Nephron progenitor cell (in vitro differentiated cells): Measurements from ENCODE around the gene CEP97.
A peak's percentile ranks its signal among the peaks of the same experiment; 100 is the strongest.

Source experiments
- DNase-seq: peaks from one replicate; pipeline ENCODE4 v3.0.0; 2021
- H3K27ac Mint-ChIP-seq: 2 replicates; pipeline ENCODE4 v1.8.0; 2021; ENCODE audit warnings: mild to moderate bottlenecking, moderate library complexity, mixed read lengths
- H3K27me3 Mint-ChIP-seq: 2 replicates; pipeline ENCODE4 v1.8.0; 2021; ENCODE audit warnings: mild to moderate bottlenecking, low read depth, mixed read lengths; ENCODE audit not compliant: poor library complexity
- H3K36me3 Mint-ChIP-seq: 2 replicates; pipeline ENCODE4 v1.8.0; 2021; ENCODE audit warnings: low read depth, mixed read lengths
- H3K4me1 Mint-ChIP-seq: 2 replicates; pipeline ENCODE4 v1.8.0; 2021; ENCODE audit warnings: mixed read lengths
- H3K4me3 Mint-ChIP-seq: 2 replicates; pipeline ENCODE4 v1.8.0; 2021; ENCODE audit warnings: mild to moderate bottlenecking, moderate library complexity, mixed read lengths
- H3K9me3 Mint-ChIP-seq: 2 replicates; pipeline ENCODE4 v1.8.0; 2021; ENCODE audit warnings: mild to moderate bottlenecking, moderate library complexity, mixed read lengths
- TF ChIP-seq, protein P1 (sequence below): fragments of 200-600 bp; sonication (generic); IDR thresholded peaks from 2 replicates; pipeline ENCODE4 v1.5.0; 2021; ENCODE audit warnings: antibody characterized with exemption

The CEP97 gene, protein sequence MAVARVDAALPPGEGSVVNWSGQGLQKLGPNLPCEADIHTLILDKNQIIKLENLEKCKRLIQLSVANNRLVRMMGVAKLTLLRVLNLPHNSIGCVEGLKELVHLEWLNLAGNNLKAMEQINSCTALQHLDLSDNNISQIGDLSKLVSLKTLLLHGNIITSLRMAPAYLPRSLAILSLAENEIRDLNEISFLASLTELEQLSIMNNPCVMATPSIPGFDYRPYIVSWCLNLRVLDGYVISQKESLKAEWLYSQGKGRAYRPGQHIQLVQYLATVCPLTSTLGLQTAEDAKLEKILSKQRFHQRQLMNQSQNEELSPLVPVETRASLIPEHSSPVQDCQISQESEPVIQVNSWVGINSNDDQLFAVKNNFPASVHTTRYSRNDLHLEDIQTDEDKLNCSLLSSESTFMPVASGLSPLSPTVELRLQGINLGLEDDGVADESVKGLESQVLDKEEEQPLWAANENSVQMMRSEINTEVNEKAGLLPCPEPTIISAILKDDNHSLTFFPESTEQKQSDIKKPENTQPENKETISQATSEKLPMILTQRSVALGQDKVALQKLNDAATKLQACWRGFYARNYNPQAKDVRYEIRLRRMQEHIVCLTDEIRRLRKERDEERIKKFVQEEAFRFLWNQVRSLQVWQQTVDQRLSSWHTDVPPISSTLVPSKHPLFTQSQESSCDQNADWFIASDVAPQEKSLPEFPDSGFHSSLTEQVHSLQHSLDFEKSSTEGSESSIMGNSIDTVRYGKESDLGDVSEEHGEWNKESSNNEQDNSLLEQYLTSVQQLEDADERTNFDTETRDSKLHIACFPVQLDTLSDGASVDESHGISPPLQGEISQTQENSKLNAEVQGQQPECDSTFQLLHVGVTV

DNA sequence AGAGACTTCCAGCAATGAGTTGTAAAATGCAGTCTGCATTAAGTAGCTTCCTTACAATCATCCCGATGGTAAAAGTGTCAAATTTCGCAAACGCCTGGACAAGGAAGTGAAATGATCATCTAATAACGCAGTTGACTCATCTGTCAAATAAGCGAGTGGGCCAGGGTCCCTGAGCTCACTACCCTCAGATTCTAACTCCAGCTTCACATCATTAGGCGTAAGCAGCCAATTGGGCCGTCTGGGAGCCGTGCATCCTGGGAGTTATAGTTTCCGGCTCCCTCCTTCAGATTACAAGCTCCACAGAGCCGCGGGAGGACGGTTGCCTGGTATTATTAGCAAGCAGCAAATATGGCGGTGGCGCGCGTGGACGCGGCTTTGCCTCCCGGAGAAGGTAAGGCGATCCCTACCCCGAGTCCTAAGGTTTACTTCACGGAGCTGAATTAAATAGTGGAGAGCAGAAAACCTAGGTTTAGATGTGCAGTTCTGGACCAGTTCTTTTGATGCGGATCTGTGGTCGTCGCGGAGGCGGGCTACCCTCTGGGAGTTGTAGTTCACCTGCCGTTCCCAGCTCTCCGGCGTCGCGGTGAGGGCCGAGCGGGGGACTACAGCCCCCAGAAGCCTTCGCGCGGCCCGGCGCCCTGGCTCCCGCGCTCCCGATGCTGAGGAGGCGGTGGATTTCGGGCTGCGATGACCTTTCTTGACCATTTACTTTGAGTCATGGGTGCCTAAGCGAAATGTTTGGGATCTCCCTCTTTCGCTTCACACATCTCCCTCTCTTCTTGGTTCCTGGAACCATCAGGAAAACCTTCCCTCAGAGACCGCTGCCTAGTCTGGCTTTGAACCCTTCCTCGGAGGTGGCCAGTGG, at the start of gene CEP97:
Gene CEP97, plus strand, starts transcription at position 286 of the 865 bp plus-strand sequence. Its CDS starts 63 bp downstream, at position 349.
- Mint-ChIP-seq H3K27ac (peak within 1 kb of the TSS; percentile 96), H3K4me3 (peak within 1 kb of the TSS; percentile 99), H3K4me1 (peaks cover 28% of the 10 kb centered on the region), H3K9me3 (no peaks in the 10 kb centered on the region), H3K27me3 (no peaks in the 10 kb centered on the region), H3K36me3 (peaks cover 27% of the 10 kb centered on the region)
- TF ChIP-seq, protein P1, sequence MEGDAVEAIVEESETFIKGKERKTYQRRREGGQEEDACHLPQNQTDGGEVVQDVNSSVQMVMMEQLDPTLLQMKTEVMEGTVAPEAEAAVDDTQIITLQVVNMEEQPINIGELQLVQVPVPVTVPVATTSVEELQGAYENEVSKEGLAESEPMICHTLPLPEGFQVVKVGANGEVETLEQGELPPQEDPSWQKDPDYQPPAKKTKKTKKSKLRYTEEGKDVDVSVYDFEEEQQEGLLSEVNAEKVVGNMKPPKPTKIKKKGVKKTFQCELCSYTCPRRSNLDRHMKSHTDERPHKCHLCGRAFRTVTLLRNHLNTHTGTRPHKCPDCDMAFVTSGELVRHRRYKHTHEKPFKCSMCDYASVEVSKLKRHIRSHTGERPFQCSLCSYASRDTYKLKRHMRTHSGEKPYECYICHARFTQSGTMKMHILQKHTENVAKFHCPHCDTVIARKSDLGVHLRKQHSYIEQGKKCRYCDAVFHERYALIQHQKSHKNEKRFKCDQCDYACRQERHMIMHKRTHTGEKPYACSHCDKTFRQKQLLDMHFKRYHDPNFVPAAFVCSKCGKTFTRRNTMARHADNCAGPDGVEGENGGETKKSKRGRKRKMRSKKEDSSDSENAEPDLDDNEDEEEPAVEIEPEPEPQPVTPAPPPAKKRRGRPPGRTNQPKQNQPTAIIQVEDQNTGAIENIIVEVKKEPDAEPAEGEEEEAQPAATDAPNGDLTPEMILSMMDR = no peak
- DNase-seq = peak; percentile 89

- TF ChIP-seq, protein P1 = no peak
- Mint-ChIP-seq H3K9me3 (no peaks in the 10 kb centered on the region), H3K27me3 (no peaks in the 10 kb centered on the region), H3K4me3 (peak overlapping the region; percentile 95), H3K27ac (peak overlapping the region; percentile 98), H3K36me3 (peaks cover 44% of the 10 kb centered on the region), H3K4me1 (peaks cover 29% of the 10 kb centered on the region)
- DNase-seq = no peak
Observed at GRCh38 chr3:101675709-101676215, 48.7 kb upstream of the CEP97 start.

GRCh38 chr3:101676216-101676764, 48.1 kb upstream of the CEP97 start:
- no peaks in the 10 kb centered on the region for H3K9me3 Mint-ChIP-seq
- H3K27me3 Mint-ChIP-seq = no peaks in the 10 kb centered on the region
- H3K36me3 Mint-ChIP-seq = peaks cover 45% of the 10 kb centered on the region
- peak; percentile 97 for DNase-seq
- peak overlapping the region; percentile 95 for H3K4me3 Mint-ChIP-seq
- peaks cover 29% of the 10 kb centered on the region for H3K4me1 Mint-ChIP-seq
- H3K27ac Mint-ChIP-seq = peak overlapping the region; percentile 98
- TF ChIP-seq, protein P1 = no peak

DNA sequence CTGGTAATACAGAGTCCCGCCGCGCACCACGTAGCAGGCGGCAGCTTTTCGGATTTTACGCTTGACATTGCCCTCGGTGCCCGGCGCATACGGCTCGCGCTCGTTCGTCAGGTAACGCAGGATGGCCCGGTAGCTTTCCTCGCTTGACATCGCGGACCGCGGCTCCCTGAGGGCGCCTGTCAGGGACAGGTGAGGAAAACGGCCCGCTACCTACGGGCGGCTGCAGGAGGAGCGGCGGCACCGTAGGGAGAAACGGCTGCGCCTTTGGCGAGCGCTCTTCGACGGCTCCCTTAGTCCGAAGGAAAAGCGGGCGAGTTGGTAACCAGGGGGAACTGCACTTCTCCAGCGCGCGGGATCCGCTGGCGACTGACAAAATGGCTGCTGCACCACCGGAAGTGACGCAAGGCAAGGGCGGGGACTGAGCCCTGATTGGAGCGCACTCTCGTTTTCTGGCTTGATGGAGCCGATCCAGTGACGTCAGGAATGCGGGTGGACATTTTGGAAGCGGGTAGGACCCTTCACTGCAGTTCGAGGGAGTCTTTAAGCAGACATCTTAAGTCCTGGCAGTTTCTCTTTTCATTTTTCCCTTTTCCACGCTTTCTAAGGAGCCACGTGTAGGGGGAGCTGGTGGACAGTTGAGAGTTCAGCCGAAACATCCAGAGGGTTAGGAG, 47.5 kb upstream of the CEP97 start, which contains the start of gene ZBTB11:
Gene ZBTB11, minus strand, starts transcription at position 368 of the 671 bp plus-strand sequence. Its CDS starts 218 bp downstream, at position 150.
- TF ChIP-seq, protein P1 = peak; percentile 58
- H3K27me3 Mint-ChIP-seq = no peaks in the 10 kb centered on the region
- H3K27ac Mint-ChIP-seq = peak within 1 kb of the TSS; percentile 98
- no peaks in the 10 kb centered on the region for H3K9me3 Mint-ChIP-seq
- peaks cover 46% of the 10 kb centered on the region for H3K36me3 Mint-ChIP-seq
- H3K4me1 Mint-ChIP-seq = peaks cover 29% of the 10 kb centered on the region
- peak; percentile 100 for DNase-seq
- H3K4me3 Mint-ChIP-seq = peak within 1 kb of the TSS; percentile 95
